Measurements from ENCODE around the gene DZIP3.

Gene DZIP3

DNA sequence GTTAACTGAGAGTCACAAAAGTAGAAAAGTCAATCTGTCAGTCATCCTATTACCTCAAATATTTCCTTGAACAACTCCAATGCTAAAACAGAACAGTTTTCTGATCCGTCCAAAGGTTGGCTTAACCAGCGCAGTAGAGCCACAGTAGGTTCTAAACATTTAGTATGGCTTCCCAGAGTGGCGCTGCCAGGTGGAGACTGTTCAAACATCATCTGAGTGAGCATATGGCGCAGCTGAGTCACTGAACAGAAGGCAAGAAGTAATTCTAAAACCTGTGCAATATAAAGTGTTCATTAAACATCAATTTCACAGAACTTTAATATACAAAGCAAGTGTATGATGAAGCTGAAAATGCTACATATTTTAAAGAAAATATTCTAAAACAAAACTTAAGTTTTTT is 20.2 kb upstream of the DZIP3 start:
- no peak for DNase-seq (ENCODE audit: extremely low read depth, low read depth)
- TF ChIP-seq, protein P1, sequence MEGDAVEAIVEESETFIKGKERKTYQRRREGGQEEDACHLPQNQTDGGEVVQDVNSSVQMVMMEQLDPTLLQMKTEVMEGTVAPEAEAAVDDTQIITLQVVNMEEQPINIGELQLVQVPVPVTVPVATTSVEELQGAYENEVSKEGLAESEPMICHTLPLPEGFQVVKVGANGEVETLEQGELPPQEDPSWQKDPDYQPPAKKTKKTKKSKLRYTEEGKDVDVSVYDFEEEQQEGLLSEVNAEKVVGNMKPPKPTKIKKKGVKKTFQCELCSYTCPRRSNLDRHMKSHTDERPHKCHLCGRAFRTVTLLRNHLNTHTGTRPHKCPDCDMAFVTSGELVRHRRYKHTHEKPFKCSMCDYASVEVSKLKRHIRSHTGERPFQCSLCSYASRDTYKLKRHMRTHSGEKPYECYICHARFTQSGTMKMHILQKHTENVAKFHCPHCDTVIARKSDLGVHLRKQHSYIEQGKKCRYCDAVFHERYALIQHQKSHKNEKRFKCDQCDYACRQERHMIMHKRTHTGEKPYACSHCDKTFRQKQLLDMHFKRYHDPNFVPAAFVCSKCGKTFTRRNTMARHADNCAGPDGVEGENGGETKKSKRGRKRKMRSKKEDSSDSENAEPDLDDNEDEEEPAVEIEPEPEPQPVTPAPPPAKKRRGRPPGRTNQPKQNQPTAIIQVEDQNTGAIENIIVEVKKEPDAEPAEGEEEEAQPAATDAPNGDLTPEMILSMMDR (IDR thresholded peaks at IDR 0.05; ENCODE audit: low read depth, low read length) = no peak

DNA sequence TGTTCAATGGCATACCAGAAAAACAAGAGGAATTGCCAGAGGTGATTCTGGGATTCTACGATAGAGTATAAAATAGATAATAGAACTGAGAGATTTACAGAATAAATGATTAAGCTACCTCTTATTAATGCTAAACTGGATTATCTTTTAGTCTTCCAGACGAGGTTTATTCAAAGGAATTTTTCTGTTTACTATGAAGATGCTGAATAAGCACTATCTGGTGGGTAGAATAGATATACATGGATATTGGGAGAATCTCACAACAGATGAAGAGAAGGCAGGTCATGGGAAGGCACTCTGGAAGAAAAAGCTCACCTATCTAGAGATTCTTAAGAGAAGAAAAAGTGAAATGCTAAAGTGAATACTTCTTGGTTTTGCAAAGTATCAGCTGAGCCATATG is 11.5 kb upstream of the DZIP3 start:
- TF ChIP-seq, protein P1 (IDR thresholded peaks at IDR 0.05; ENCODE audit: low read depth, low read length) = no peak
- DNase-seq (ENCODE audit: extremely low read depth, low read depth) = no peak

DNA sequence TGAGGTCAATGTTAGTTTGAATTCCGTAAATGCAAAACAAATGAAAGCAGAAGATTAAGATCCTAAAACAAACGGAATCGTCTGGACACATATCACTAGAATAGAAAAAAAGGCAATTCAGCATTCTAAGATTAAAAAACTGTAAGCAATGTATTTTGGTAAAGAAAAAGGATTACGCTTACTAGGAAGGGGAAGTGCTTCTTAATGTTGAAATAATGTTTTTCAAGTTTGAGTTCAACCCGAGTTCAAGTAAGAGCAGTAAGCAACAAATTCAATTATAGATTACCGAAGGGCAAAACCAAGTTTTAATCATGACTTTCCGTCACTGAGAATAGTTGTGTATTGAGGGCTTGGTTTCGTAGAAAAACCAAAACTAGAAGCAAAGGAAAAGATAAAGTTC is 921 bp upstream of the DZIP3 start:
- TF ChIP-seq, protein P1 (IDR thresholded peaks at IDR 0.05; ENCODE audit: low read depth, low read length) = no peak
- no peak for DNase-seq (ENCODE audit: extremely low read depth, low read depth)

DNA sequence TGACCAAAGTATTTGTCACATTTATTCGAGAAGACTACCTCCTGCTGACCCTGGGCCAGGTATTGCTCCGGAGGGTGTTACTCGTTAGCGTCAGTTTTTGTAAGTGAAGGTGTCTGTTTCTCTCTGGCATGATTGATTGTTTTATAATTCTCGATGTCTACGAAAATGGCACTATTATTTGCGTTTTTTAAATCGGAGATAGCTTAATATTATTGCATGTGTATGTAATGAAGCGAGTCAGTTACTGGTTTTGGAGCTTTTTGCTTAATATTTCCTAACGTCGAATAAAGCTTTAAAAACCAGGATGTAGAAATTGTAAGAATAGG is 439 bp downstream of the DZIP3 start:
- no peak for DNase-seq (ENCODE audit: extremely low read depth, low read depth)
- TF ChIP-seq, protein P1 (IDR thresholded peaks at IDR 0.05; ENCODE audit: low read depth, low read length) = no peak; the same call in 1 of the 2 replicates

DNA sequence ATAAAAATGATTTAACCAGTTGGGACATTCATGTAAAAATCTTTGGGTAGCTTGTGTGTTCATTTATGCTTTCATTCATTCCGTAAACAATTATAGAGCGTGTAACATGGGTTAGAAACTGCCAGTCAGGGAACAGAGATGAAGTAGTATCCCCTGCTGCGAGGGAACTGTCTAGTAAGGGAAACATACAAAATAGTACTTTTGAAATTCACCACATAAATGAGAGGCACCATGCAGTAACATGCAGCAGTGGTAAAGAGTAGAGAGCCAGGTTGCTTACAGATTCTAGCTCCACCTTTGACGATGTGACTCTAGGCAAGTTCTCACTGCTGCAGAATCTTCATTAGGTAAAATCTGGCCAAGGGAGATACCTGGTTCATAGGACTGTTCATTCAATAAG is 938 bp downstream of the DZIP3 start:
- TF ChIP-seq, protein P1 (IDR thresholded peaks at IDR 0.05; ENCODE audit: low read depth, low read length) = no peak
- DNase-seq (ENCODE audit: extremely low read depth, low read depth) = no peak

DNA sequence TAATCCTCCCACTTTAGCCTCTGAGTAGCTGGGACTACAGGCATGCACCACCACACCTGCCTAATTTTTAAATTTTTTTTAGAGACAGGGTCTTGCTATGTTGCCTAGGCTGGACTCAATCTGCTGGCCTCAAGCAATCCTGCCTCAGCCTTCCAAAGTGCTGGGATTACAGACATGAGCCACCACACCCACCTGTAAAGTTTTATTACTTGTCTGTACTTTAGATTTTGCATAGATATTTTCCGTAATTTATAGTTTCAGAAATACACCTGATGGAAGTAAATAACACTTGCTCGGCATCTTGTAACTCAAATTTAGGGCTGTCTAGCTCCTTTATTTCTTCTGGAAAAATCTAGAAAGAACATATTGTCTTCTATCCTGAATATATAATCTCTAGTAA is 5.8 kb downstream of the DZIP3 start:
- TF ChIP-seq, protein P1 (IDR thresholded peaks at IDR 0.05; ENCODE audit: low read depth, low read length) = no peak
- DNase-seq (ENCODE audit: extremely low read depth, low read depth) = no peak

DNA sequence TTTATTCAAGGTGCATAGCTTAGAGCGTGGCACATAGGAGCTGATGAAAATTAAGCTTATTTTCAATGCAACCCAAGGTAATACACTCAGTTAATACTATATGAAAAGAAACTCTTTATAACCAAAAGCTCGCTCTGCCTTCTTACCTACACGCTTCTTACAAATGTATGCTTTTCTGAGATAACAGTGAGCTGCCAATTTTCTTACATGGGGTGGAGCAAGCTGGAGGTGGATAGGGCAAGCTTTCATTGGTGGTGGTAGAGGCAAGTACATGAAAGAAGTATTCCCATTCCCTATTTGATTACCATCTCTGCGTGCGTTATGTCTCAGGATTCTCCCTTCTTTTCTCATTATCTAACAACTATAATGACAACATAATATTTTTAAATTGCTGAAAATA is 8.9 kb downstream of the DZIP3 start:
- DNase-seq (ENCODE audit: extremely low read depth, low read depth) = no peak
- TF ChIP-seq, protein P1 (IDR thresholded peaks at IDR 0.05; ENCODE audit: low read depth, low read length) = no peak

All from AG09319 (cell line).